GM12878 (cell line): ENCODE data around the gene SLC24A4. TPM values are rescaled to one million over a fixed set of nuclear protein-coding genes. Genes with fewer than 3 reads are reported as not detected.

Experiments
- ATAC-seq: fragments of 200-7000 bp; cut with Tn5 transposase; 3 replicates; pipeline ENCODE4 v1.9.1; 2020; ENCODE audit warnings: mild to moderate bottlenecking, moderate library complexity
- BruUV-seq: library from RNA; stranded (reverse); fragments of 400-500 nt; replicated peaks from 2 replicates; lab custom pipeline; 2021; lab: Mats Ljungman, UMichigan
- CTCF ChIA-PET: fragments of 300-600 bp; sonication (Branson Sonifier 250); formaldehyde crosslinking; extraction: SDS; loops from one replicate; lab custom pipeline; 2021; ENCODE audit warnings: inconsistent platforms; lab: Yijun Ruan, JAX
- POLR2A ChIA-PET: fragments of 350-600 bp; formaldehyde crosslinking; extraction: SDS; loops from one replicate; lab custom pipeline; 2021; ENCODE audit warnings: inconsistent platforms; lab: Charles Lee
- RAD21 ChIA-PET: fragments of 300-600 bp; sonication (Branson Sonifier 250); formaldehyde crosslinking; loops from one replicate; lab custom pipeline; 2023; ENCODE audit warnings: antibody characterized with exemption; ENCODE audit not compliant: unreplicated experiment; lab: Charles Lee
- SMC1A ChIA-PET: fragments of 300-600 bp; sonication (Branson Sonifier 250); formaldehyde crosslinking; loops from one replicate; lab custom pipeline; 2023; ENCODE audit not compliant: unreplicated experiment, uncharacterized antibody; lab: Charles Lee
- DNase-seq: peaks from one replicate; pipeline ENCODE4 v3.0.0-alpha.2; 2011; ENCODE audit warnings: low read depth, low spot score
- FAIRE-seq: peaks from 3 replicates; lab custom pipeline; 2011; peaks lifted over from hg19 to GRCh38; lab: Jason Lieb, UNC
- H2AFZ ChIP-seq: 2 replicates; pipeline ENCODE4 v1.6.0; 2011; ENCODE audit warnings: low read depth, low read length, control low read depth; ENCODE audit not compliant: control insufficient read depth
- H3K27ac ChIP-seq: 2 replicates; pipeline ENCODE4 v1.5.1; 2011; ENCODE audit warnings: control low read depth; ENCODE audit not compliant: control insufficient read depth, insufficient read depth
- H3K27me3 ChIP-seq, 2 experiments: replicated peaks in 1 of 2; 2 replicates each; pipeline versions ENCODE4 v1.6.0 to v1.6.1; 2011; ENCODE audit warnings: low read length in 1 of 2; ENCODE audit not compliant: control insufficient read depth in 2 of 2, insufficient read depth in 2 of 2
- H3K36me3 ChIP-seq, 2 experiments: 2 replicates each; pipeline ENCODE4 v1.5.1; 2011; ENCODE audit warnings: low read length in 1 of 2; ENCODE audit not compliant: control insufficient read depth in 2 of 2, insufficient read depth in 2 of 2
- H3K4me1 ChIP-seq: 2 replicates; pipeline ENCODE4 v1.6.1; 2011; ENCODE audit warnings: mild to moderate bottlenecking, low read length, moderate library complexity, mixed read lengths; ENCODE audit not compliant: control insufficient read depth, insufficient read depth
- H3K4me2 ChIP-seq: 2 replicates; pipeline ENCODE4 v1.6.0; 2011; ENCODE audit warnings: control low read depth; ENCODE audit not compliant: control insufficient read depth, insufficient read depth
- H3K4me3 ChIP-seq: fragments of 200-600 bp; sonication (generic); 2 replicates; pipeline ENCODE4 v1.5.1; 2016
- H3K79me2 ChIP-seq: 2 replicates; pipeline ENCODE4 v1.6.0; 2011; ENCODE audit warnings: low read length; ENCODE audit not compliant: control insufficient read depth, insufficient read depth
- H3K9ac ChIP-seq: 2 replicates; pipeline ENCODE4 v1.8.0; 2011; ENCODE audit warnings: low read length, control low read depth, mixed read lengths; ENCODE audit not compliant: control insufficient read depth, insufficient read depth
- H3K9me3 ChIP-seq: replicated peaks from 3 replicates; pipeline ENCODE4 v1.5.1; 2011; ENCODE audit warnings: mild to moderate bottlenecking, low read length; ENCODE audit not compliant: control insufficient read depth, insufficient read depth
- H4K20me1 ChIP-seq: 2 replicates; pipeline ENCODE4 v1.6.0; 2011; ENCODE audit not compliant: control insufficient read depth, insufficient read depth
- ATF2 ChIP-seq: IDR thresholded peaks from 2 replicates; pipeline ENCODE4 v1.6.1; 2012; ENCODE audit warnings: low read length, inconsistent platforms
- JUNB ChIP-seq: IDR thresholded peaks from 2 replicates; pipeline ENCODE4 v1.6.1; 2016; ENCODE audit warnings: antibody characterized with exemption, mild to moderate bottlenecking
- MEF2B ChIP-seq: fragments of 450-650 bp; IDR thresholded peaks from 2 replicates; pipeline ENCODE4 v1.6.1; 2018; ENCODE audit warnings: mild to moderate bottlenecking, moderate library complexity; ENCODE audit not compliant: partially characterized antibody, poor library complexity, severe bottlenecking
- MTA2 ChIP-seq: fragments of 450-650 bp; IDR thresholded peaks from 2 replicates; pipeline ENCODE4 v1.6.1; 2016; ENCODE audit warnings: low read depth, mild to moderate bottlenecking, moderate library complexity
- MXI1 ChIP-seq: fragments of 150-350 bp; IDR thresholded peaks from 2 replicates; pipeline ENCODE4 v1.6.1; 2011; ENCODE audit warnings: low read depth, mild to moderate bottlenecking, inconsistent platforms, low read length, improper control_type of control experiment
- STAT1 ChIP-seq: fragments of 450-650 bp; conservative IDR thresholded peaks from 2 replicates; pipeline ENCODE4 v1.6.1; 2014; ENCODE audit warnings: antibody characterized with exemption, mild to moderate bottlenecking
- TARDBP ChIP-seq: IDR thresholded peaks from 2 replicates; pipeline ENCODE4 v1.6.1; 2016; ENCODE audit warnings: borderline replicate concordance
- ZNF217 ChIP-seq: fragments of 450-650 bp; IDR thresholded peaks from 2 replicates; pipeline ENCODE4 v1.6.1; 2017; ENCODE audit warnings: antibody characterized with exemption, mild to moderate bottlenecking
- WGBS: methylation state at CpG from one replicate; pipeline ENCODE4 v1.1.6; 2016; ENCODE audit warnings: low lambda C conversion rate; ENCODE audit not compliant: insufficient replicate concordance, insufficient coverage; ENCODE audit errors: missing lambda C conversion rate; 5-methylcytosine and 5-hydroxymethylcytosine counted together
- in situ Hi-C: fragments of 300-500 bp; cut with MboI; formaldehyde crosslinking; loops from 9 replicates; pipeline ENCODE4 v1.14.3; 2018; ENCODE audit warnings: mixed read lengths
- intact Hi-C: fragments of 100-400 bp; cut with micrococcal nuclease; formaldehyde crosslinking; loops from one replicate; pipeline ENCODE4 v1.14.2; 2022; ENCODE audit not compliant: unreplicated experiment
- polyA plus RNA-seq, 11 experiments: library from polyadenylated mRNA; depleted of rRNA in 4 of 11; unstranded in 6 of 11; stranded (reverse) in 5 of 11; fragments of >200 nt; fragmentation: Nextera tagmentation in 4 of 11; fragmentation: Illumina TruSeq in 1 of 11; extraction: Ambion mirVana in 4 of 11; extraction: Trizol in 1 of 11; gene quantifications; 1 replicate in 1 of 11; 2 replicates in 10 of 11; pipeline versions ENCODE4 v1.2.1 to v1.2.3, GENCODE V29; 2011 to 2016; ENCODE audit warnings: inconsistent platforms in 2 of 11, missing spikeins in 2 of 11, low read depth in 1 of 11
- total RNA-seq, 4 experiments: library from RNA; depleted of rRNA in 3 of 4; stranded (reverse); fragments of >200 nt in 3 of 4; fragmentation: Illumina TruSeq in 1 of 4; extraction: Trizol in 1 of 4; gene quantifications; 2 replicates each; pipeline versions ENCODE4 v1.2.1 to v1.2.3, GENCODE V29; 2013 to 2021

The SLC24A4 gene
- total and polyA plus RNA-seq, 10 of the 15 experiments (the other 5 are each of a cell fraction or from before 2014, with no cell fraction given), result under 0.01 to 0.46 (median 0.04) TPM; not detected in 5

GRCh38 chr14:92487513-92488133, 164.7 kb downstream of the SLC24A4 start:
- intact Hi-C loops (no loop called here), in situ Hi-C loops (no loop called here)
- CTCF ChIA-PET, result interaction anchor here (0.6 to 1.0 kb wide), 2 partner anchors 17 to 102 kb away, joined by 3 read pairs; no protein-coding TSS in a partner anchor
- DNase-seq, result no peak
- TF ChIP-seq ATF2 (no peak), ZNF217 (no peak), JUNB (no peak), MXI1 (no peak), MTA2 (no peak), STAT1 (no peak), MEF2B (no peak), TARDBP (no peak)
- no peaks in the 10 kb centered on the region for H3K4me1 ChIP-seq
- POLR2A ChIA-PET, result interaction anchor here (0.7 kb wide), 1 partner anchor 138 kb away, joined by 4 read pairs; no protein-coding TSS in a partner anchor
- H3K4me3 ChIP-seq, result no peak overlapping the region
- SMC1A ChIA-PET, result no interaction called here
- no peaks in the 10 kb centered on the region; a peak in 3 of 4 replicates for H3K27me3 ChIP-seq
- no peaks in the 10 kb centered on the region for H3K9me3 ChIP-seq
- H4K20me1 ChIP-seq, result no peaks in the 10 kb centered on the region; the same call in 1 of the 2 replicates
- no peaks in the 10 kb centered on the region for H3K36me3 ChIP-seq
- WGBS, result 48% methylated on average over 10 of the region's 10 CpGs
- RAD21 ChIA-PET, result no interaction called here
- no peak overlapping the region for H3K27ac ChIP-seq
- FAIRE-seq, result no peak
- H2AFZ ChIP-seq, result no peak overlapping the region
- no peak overlapping the region for H3K4me2 ChIP-seq
- no TSS peak for BruUV-seq
- no peak for ATAC-seq
- H3K79me2 ChIP-seq, result no peaks in the 10 kb centered on the region
- no peak overlapping the region for H3K9ac ChIP-seq
